ENCODE results near the gene FADS3. TPM values are rescaled to one million over a fixed set of nuclear protein-coding genes. Genes with fewer than 3 reads are reported as not detected.

Gene FADS3
- total RNA-seq, 1 experiment from 2014 or later, result 67.9 TPM

GRCh38 chr11:61921446-61921845 is 30.1 kb upstream of the FADS3 start:
- no peaks in the 10 kb centered on the region for H3K79me2 ChIP-seq (ENCODE audit: low read length)
- ChIA-PET POLR2A (ENCODE audit: unreplicated experiment) (no interaction called here), CTCF (no interaction called here)
- no peak overlapping the region for H3K27ac ChIP-seq (ENCODE audit: low read length)
- no peak overlapping the region for H3K4me2 ChIP-seq (ENCODE audit: low read length)
- no peak overlapping the region for H3K4me3 ChIP-seq (ENCODE audit: low read length)
- H3K9ac ChIP-seq (ENCODE audit: low read length), result no peak overlapping the region
- intact Hi-C loops (cut with micrococcal nuclease), result no loop called here
- no peaks in the 10 kb centered on the region for H3K9me2 ChIP-seq (replicated peaks; ENCODE audit: low read length)
- ATAC-seq (no peak), DNase-seq (no peak)
- peaks cover 9% of the 10 kb centered on the region; the same call in 1 of the 2 replicates for H3K27me3 ChIP-seq (ENCODE audit: low read length)
- no peaks in the 10 kb centered on the region for H4K20me1 ChIP-seq (ENCODE audit: low read length)
- no TSS peak for BruUV-seq (replicated peaks)
- H2AFZ ChIP-seq (ENCODE audit: low read length), result no peak overlapping the region
- no peaks in the 10 kb centered on the region for H3K9me3 ChIP-seq (ENCODE audit: low read length)
- H3K4me1 ChIP-seq (ENCODE audit: insufficient read depth, low read length), result no peaks in the 10 kb centered on the region
- H3K36me3 ChIP-seq (ENCODE audit: low read depth, low read length), result no peaks in the 10 kb centered on the region
- H3F3A ChIP-seq (ENCODE audit: low read length, unreplicated experiment), result no peaks in the 10 kb centered on the region
- TF ChIP-seq EZH2 (IDR thresholded peaks at IDR 0.05; ENCODE audit: low read length, unreplicated experiment) (no peak), EZH2phosphoT487 (IDR thresholded peaks at IDR 0.05; ENCODE audit: borderline replicate concordance, low read length) (no peak), CTCF (conservative IDR thresholded peaks at IDR 0.05; ENCODE audit: low read depth, low read length) (no peak)

- Histone ChIP-seq H3K9ac (ENCODE audit: low read length) (no peak overlapping the region), H3K36me3 (ENCODE audit: low read depth, low read length) (no peaks in the 10 kb centered on the region), H4K20me1 (ENCODE audit: low read length) (no peaks in the 10 kb centered on the region), H3K27me3 (ENCODE audit: low read length) (peaks cover 9% of the 10 kb centered on the region; the same call in 1 of the 2 replicates), H3K4me3 (ENCODE audit: low read length) (no peak overlapping the region), H3F3A (ENCODE audit: low read length, unreplicated experiment) (no peaks in the 10 kb centered on the region), H3K27ac (ENCODE audit: low read length) (no peak overlapping the region), H3K4me1 (ENCODE audit: insufficient read depth, low read length) (no peaks in the 10 kb centered on the region), H3K9me3 (ENCODE audit: low read length) (no peaks in the 10 kb centered on the region), H3K4me2 (ENCODE audit: low read length) (no peak overlapping the region), H3K79me2 (ENCODE audit: low read length) (no peaks in the 10 kb centered on the region), H2AFZ (ENCODE audit: low read length) (no peak overlapping the region), H3K9me2 (replicated peaks; ENCODE audit: low read length) (no peaks in the 10 kb centered on the region)
- no TSS peak for BruUV-seq (replicated peaks)
- ChIA-PET CTCF (no interaction called here), POLR2A (ENCODE audit: unreplicated experiment) (no interaction called here)
- intact Hi-C loops (cut with micrococcal nuclease), result no loop called here
- no peak for DNase-seq
- no peak for ATAC-seq
- TF ChIP-seq CTCF (conservative IDR thresholded peaks at IDR 0.05; ENCODE audit: low read depth, low read length) (no peak), EZH2phosphoT487 (IDR thresholded peaks at IDR 0.05; ENCODE audit: borderline replicate concordance, low read length) (no peak), EZH2 (IDR thresholded peaks at IDR 0.05; ENCODE audit: low read length, unreplicated experiment) (no peak)
Observed at GRCh38 chr11:61919705-61920631, 28.6 kb upstream of the FADS3 start.
